CD4-positive, alpha-beta T cell treated with Interleukin-15 for 4 hours (primary cell): ENCODE data around the gene HID1.
"Not testable (repeated sequence)": the region's sequence is repeated elsewhere in the genome, so short reads cannot be mapped to it uniquely, and the experiment has no call there.

ENCODE experiments used
- DNase-seq: peaks from one replicate; pipeline ENCODE4 v3.0.0-alpha.2; 2020; ENCODE audit warnings: low spot score

The HID1 gene

DNA sequence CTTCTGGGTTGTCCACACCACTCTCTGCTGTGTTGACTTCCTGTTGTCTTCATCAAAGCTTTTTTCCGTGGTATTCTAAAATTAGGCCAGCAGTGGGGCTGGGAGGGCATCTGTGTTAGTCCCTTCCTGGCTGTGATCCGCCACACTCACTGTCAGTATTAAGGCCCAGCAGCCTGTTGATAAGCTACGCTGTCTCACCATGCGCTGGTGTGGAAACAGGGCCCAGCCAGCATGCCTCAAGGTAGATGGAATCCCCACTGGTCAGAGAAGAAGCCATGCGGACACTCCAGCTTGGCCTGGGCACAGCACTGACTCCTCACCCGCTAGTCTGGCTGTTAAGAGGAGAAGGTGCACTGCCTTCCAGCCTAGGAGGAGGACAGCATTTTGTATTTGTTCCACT is 26.2 kb upstream of the HID1 start:
- DNase-seq: no peak

DNA sequence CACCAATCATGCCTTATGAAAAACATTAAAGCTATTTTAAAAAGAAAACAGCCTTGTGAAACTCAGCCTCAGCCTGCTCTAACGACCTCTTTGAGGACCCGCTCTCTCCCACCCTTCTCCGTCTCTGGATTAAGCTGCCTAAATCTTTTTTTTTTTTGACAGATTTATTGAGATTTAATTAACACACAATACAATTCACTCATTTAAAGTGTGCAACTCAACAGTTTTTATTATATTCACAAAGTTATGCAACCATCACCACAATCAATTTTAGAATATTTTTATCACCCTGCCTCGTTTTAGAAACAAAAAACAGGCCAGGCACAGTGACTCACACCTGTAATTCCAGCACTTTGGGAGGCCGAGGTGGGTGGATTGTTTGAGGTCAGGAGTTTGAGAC is 23.3 kb upstream of the HID1 start:
- DNase-seq: no peak

DNA sequence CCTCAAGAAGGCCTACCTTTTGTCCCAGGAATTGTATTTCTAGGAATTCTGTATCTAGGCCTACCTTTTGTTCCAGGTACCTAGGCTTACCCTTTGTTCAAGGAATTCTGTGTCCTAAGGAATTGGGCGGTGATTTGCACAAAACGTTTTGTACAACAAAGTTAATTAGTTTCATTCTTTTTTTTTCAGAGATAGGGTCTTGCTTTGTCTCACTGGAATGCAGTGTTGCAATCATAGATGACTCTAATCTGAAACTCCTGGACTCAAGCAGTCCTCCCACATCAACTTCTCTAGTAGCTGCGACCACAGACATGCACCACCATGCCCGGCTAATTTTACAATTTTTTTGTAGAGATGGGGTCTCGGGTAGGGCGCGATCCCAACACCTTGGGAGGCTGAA is 21.9 kb upstream of the HID1 start:
- no peak for DNase-seq

- no peak for DNase-seq
These were observed 19.7 kb upstream of the HID1 start for GRCh38 chr17:74992223-74992622.

GRCh38 chr17:74990581-74991105 is 18.1 kb upstream of the HID1 start:
- no peak for DNase-seq

DNA sequence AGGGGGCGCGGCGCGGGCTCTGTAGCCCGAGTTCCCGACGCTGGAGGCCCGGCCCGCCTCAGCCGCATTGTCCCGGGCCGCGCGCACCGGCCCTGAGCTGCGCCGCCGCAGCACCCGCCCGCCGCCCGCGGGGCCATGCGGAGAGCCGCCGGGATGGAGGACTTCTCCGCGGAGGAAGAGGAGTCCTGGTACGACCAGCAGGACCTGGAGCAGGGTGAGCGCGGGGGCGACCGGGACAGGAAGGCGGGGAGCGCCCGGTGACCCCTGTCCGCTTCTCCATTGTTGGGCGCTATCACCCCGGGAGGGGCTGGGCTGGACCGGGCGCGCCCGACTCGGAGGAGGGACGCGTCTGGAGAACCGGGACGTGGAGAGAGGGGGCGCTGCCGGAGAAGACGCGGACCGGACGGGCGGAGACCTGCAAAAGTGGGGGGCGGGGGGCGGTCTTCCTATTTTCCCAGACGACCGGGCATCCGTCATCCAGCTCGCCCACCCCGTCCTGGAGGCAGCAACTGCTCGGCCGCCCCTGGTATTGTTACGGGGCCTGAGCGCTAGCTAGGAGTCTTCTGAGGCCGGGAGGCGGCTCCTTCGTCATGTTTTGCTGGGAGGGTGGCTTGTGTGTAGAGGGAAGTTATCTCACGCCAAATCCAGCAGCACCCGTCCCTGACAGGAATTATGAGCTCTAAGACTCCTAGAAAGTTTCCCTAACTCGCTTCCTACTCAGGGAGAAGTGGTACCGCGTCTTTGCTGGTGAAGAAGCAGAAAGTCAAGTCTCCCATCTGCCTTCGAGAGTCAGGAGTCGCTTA is 15.6 kb upstream of the HID1 start:
- DNase-seq: no peak

DNA sequence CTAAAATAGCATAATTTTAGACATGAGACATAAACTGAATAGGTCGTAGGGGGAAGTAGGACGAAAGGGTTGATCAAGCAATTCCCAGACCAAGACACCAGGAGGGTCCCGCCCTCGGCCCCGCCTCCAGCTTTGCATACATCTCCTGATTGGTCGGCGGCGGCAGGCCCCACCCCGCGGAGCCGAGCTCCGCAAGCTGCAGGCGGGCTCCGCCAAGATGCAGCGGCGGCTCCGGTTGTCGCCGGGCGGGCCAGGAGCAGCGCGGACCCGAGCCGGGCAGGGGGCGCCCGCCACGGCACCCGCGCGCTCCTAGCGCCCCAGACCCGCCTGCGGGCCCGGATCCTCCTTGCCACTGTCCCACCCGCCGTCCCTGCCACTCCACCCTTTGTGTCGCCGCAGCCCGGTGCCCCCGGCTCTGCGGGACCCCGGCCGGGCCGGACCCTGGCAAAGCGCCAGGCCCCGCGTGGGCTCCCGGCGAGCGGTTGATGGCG is 14.9 kb upstream of the HID1 start, which contains the start of gene CDR2L:
CDR2L (plus strand) TSS at position 215 of the 491 bp plus-strand sequence. CDS start 412 bp downstream, outside the sequence.
- peak; percentile 89 for DNase-seq

DNA sequence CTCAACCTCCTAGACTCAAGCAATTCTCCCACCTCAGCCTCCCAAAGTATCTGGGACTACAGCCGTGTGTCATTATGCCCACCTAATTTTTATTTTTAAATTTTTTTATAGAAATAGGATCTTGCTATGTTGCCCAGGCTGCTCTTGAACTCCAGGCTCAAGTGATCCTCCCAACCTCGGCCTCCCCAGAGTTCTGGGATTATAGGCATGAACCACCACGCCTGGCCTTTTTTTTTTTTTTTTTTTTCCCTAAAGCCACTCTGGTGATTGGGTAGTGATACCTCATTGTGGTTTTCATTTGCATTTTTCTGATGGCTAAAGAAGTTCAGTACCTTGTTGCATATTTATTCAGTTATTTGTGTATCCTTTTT is 13.6 kb upstream of the HID1 start:
- DNase-seq: no peak

DNA sequence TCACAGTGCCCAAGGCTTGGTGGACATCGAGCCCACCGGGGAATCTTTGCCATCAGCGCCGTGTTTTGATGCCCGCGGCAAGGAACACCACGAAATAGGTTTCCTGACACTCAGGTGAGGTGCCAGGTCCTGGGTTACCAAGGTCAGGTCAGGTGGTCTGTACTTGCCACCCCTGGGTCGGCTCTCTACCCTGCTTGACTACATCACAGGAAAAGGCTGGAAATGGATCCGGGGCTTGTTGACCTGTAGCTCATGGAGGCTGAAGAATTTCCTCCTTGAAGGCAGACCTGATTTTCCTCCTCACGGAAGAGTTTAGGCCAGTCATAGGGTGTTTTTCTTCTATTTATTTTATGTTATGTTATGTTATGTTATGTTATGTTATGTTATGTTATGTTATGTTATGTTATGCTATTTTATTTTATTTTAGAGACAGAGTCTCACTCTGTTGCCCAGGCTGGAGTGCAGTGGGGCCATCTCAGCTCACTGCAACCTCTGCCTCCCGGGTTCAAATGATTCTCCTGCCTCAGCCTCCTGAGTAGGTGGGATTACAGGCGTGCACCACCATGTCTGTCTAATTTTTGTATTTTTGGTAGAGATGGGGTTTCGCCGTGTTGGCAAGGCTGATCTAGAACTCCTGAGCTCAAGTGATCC is 10.2 kb upstream of the HID1 start:
- DNase-seq: not testable (repeated sequence)

- DNase-seq: peak; percentile 74
These were observed 9.6 kb upstream of the HID1 start for GRCh38 chr17:74981979-74982662.

- no peak for DNase-seq
These were observed 8.9 kb upstream of the HID1 start for GRCh38 chr17:74981318-74981978.

DNA sequence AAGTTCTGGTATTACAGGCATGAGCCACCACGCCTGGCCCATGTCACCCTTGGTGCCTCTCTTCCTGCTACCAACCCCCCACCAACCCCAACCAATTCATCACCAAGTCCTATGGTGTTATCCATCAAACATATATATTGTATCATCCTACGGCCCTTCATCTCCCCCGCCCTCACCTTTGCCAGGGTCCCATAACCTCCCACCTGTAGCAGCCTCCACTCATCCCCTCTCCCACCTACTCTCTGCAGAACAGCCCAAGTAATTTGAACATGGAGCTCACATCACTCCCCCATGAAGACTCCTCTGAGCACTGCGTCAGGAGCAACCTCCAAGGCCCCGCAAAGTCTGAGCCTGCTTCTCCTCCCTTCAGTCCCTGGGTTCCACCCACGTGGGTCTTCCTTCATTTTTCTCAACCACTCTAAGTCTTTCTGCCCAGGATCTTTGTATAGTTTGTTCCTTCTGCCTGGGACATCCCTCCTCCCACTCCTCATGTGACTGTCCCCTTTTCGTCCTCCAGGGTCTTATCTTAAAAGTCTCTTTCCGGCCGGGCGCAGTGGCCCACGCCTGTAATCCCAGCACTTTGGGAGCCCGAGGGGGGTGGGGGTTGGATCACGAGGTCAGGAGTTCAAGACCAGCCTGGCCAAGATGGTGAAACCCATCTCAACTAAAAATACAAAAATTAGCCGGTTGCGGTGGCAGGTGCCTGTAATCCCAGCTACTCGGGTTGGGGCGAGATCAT is 7.0 kb upstream of the HID1 start:
- no peak for DNase-seq

DNA sequence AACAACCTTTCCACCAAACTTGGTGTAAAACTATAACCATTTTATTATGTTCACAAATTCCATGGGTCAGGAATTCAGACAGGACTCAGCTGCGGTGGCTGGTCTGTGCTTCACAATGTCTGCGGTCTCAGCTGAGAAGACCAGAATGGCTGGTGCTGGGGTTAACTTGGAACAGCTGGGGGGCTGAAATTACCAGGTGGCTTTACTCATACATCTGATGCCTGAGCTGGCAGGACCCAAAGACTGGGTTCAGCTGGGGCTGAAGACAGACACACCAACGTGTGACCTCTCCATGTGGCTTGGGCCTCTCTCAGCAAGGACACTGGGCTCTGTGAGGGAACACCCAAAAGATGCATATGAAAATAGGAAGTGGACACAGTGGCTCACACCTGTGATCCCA is 5.7 kb upstream of the HID1 start:
- no peak for DNase-seq

GRCh38 chr17:74977802-74978201 is 5.2 kb upstream of the HID1 start:
- no peak for DNase-seq

GRCh38 chr17:74975943-74976342 is 3.4 kb upstream of the HID1 start:
- DNase-seq: no peak

GRCh38 chr17:74972973-74973328 is 392 bp upstream of the HID1 start:
- DNase-seq: no peak

DNA sequence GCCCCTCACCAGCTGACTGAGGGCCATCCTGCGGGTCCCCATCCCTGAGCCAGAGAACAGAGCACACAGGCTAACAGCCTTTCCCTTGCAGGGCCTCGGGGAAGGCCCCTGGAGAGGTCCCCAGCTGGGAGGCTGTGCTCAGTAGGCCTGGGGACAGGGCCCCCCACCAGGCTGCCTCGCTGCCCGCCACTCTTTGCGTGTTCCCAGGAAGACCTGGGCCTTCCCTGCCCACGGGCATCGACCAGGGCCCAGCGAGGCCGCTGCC is 785 bp downstream of the HID1 start:
- DNase-seq: no peak

DNA sequence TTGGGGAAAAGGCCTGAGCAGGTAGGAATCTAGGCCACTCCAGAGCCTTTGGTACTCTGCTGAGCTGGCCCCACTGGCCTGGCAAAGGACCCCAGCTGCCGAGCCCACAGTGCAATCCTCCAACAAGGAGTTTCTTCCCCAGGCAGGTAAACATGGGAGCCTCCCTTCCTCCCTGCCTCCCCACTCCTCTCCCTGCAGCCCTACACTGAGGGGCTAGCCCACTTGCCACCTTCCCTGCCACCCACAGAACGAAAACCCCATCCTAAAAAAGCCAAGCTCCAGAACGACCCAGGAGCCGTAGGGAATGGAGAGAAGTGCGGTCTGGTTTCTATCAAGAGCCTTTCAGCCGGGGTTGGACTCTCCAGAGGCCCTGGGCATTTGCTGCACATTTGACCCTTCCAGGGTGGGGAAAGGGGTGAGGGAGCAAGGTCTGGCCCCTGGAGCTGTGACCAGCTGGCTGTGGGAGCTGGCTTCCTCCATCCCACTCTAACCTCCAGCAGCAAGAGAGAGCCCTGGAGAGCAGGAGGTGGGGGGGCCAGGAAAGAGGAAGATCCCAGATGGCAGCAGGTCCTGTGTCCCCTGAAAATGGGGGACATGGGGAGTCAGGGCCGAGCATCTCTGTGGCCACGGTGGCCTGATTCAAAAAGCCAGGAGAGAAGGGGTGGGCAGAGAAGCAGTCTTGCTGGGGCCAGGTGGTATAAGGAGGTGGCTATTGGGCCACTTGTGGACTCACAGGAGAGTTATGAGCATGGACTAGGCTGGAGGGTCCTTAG is 1.3 kb downstream of the HID1 start:
- DNase-seq: no peak

- DNase-seq: no peak
These were observed 2.2 kb downstream of the HID1 start for GRCh38 chr17:74970395-74970794.

- not testable (repeated sequence) for DNase-seq
These were observed 3.1 kb downstream of the HID1 start for GRCh38 chr17:74969501-74969900.

DNA sequence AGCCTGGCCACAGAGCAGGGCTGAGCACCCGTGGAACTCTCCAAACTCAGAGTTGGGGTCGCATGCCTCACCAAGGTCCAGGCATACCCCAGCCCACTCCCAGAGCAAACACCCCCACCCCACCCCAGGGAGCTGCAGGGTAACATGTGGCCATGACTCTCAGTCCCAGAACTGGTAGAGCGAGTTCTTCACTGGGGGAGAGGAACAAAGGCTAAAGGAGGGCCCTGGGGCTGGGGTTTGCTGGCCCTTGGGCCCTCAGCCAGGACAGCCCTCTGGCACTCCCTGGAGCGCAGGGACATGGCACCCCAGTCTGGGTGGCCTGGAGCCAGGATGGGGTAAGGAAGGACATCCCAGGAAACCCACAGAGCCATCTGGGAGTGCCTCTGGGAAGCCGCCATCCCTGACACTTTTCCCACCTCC is 4.2 kb downstream of the HID1 start:
- DNase-seq: no peak
